Measurements from ENCODE around the gene CES5A. TPM values are rescaled to one million over a fixed set of nuclear protein-coding genes. Genes with fewer than 3 reads are reported as not detected.

CES5A gene
- total RNA-seq, 1 donor from 2014 or later = not detected

DNA sequence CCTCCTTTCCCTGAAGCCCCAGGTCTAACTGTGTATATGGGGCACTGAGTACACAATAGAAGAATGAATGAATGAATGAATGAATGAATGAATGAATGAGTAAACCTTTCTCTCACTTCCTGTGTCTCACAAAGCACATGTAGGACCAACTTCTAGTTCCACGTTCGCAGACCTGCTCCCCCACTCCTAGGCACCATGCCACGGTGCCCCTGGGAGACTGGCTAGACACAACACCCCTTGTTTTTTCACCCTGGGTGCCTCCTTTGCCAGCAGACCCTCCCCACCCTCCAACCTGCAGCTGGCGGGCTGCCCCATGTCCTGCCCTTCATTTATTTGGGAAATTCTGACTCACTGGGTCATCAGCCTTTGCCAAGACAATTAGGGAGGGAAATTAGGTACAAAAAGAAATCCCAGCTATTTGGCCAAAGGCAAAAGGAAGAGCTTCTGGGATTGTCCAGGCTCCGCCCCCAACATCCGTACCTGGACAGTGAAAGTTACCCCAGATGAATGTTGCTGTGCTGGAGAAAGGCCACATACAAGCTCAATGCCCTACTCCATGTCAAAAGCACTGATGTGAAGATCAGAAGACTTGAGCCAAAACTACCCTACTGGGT is 50.0 kb downstream of the CES5A start:
- Histone ChIP-seq H3K4me1 (no peaks in the 10 kb centered on the region), H3K36me3 (no peaks in the 10 kb centered on the region), H3K27ac (no peak overlapping the region), H3K9me3 (no peaks in the 10 kb centered on the region), H3K4me3 (no peak overlapping the region), H3K27me3 (no peaks in the 10 kb centered on the region)
- intact Hi-C loops (cut with DNase I) = no loop called here
- TF ChIP-seq, protein P1, sequence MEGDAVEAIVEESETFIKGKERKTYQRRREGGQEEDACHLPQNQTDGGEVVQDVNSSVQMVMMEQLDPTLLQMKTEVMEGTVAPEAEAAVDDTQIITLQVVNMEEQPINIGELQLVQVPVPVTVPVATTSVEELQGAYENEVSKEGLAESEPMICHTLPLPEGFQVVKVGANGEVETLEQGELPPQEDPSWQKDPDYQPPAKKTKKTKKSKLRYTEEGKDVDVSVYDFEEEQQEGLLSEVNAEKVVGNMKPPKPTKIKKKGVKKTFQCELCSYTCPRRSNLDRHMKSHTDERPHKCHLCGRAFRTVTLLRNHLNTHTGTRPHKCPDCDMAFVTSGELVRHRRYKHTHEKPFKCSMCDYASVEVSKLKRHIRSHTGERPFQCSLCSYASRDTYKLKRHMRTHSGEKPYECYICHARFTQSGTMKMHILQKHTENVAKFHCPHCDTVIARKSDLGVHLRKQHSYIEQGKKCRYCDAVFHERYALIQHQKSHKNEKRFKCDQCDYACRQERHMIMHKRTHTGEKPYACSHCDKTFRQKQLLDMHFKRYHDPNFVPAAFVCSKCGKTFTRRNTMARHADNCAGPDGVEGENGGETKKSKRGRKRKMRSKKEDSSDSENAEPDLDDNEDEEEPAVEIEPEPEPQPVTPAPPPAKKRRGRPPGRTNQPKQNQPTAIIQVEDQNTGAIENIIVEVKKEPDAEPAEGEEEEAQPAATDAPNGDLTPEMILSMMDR (IDR thresholded peaks at IDR 0.05) = no peak
- DNase-seq (ENCODE audit: low spot score in 2 of 2) = no peak

- H3K27ac ChIP-seq = no peak overlapping the region
- TF ChIP-seq, protein P1 (IDR thresholded peaks at IDR 0.05) = no peak
- intact Hi-C loops (cut with DNase I) = no loop called here
- no peaks in the 10 kb centered on the region for H3K9me3 ChIP-seq
- no peak for DNase-seq (ENCODE audit: low spot score in 2 of 2)
- no peaks in the 10 kb centered on the region for H3K36me3 ChIP-seq
- no peak overlapping the region for H3K4me3 ChIP-seq
- no peaks in the 10 kb centered on the region for H3K27me3 ChIP-seq
- no peaks in the 10 kb centered on the region for H3K4me1 ChIP-seq
Observed at GRCh38 chr16:55824473-55825000, 50.6 kb downstream of the CES5A start.

- Histone ChIP-seq H3K27ac (no peak overlapping the region), H3K27me3 (no peaks in the 10 kb centered on the region), H3K9me3 (no peaks in the 10 kb centered on the region), H3K4me3 (no peak overlapping the region), H3K4me1 (no peaks in the 10 kb centered on the region), H3K36me3 (no peaks in the 10 kb centered on the region)
- TF ChIP-seq, protein P1 (IDR thresholded peaks at IDR 0.05) = no peak
- DNase-seq (ENCODE audit: low spot score in 2 of 2) = no peak
- intact Hi-C loops (cut with DNase I) = no loop called here
Observed at GRCh38 chr16:55822280-55822810, 52.8 kb downstream of the CES5A start.

- Histone ChIP-seq H3K4me3 (no peak overlapping the region), H3K36me3 (no peaks in the 10 kb centered on the region), H3K27ac (no peak overlapping the region), H3K9me3 (no peaks in the 10 kb centered on the region), H3K4me1 (no peaks in the 10 kb centered on the region), H3K27me3 (no peaks in the 10 kb centered on the region)
- no peak for DNase-seq (ENCODE audit: low spot score in 2 of 2)
- TF ChIP-seq, protein P1 (IDR thresholded peaks at IDR 0.05) = no peak
- intact Hi-C loops (cut with DNase I) = no loop called here
Observed at GRCh38 chr16:55821210-55821609, 54.0 kb downstream of the CES5A start.

GRCh38 chr16:55820615-55821014 is 54.6 kb downstream of the CES5A start:
- no peak overlapping the region for H3K4me3 ChIP-seq
- TF ChIP-seq, protein P1 (IDR thresholded peaks at IDR 0.05) = no peak
- no peaks in the 10 kb centered on the region for H3K9me3 ChIP-seq
- H3K27ac ChIP-seq = no peak overlapping the region
- no peaks in the 10 kb centered on the region for H3K27me3 ChIP-seq
- intact Hi-C loops (cut with DNase I) = no loop called here
- no peaks in the 10 kb centered on the region for H3K36me3 ChIP-seq
- no peaks in the 10 kb centered on the region for H3K4me1 ChIP-seq
- no peak for DNase-seq (ENCODE audit: low spot score in 2 of 2)

All from ascending aorta (tissue), 2 donors.